Right cardiac atrium (tissue), 5 donors: ENCODE results near the gene LIF. TPM values are rescaled to one million over a fixed set of nuclear protein-coding genes. Genes with fewer than 3 reads are reported as not detected.
A peak's percentile ranks its signal among the peaks of the same experiment; 100 is the strongest.

Experiments used
- ATAC-seq, 2 donors: fragments of 200-7000 bp; cut with Tn5 transposase; one replicate each; pipeline versions ENCODE4 v1.8.0 to v1.9.1; 2020; ENCODE audit warnings: moderate library complexity in 2 of 2, mild to moderate bottlenecking in 1 of 2
- DNase-seq, 3 donors: peaks; one replicate each; pipeline ENCODE4 v3.0.0-alpha.2; 2020
- H3K27ac ChIP-seq: one replicate; pipeline ENCODE4 v1.5.1; 2013; ENCODE audit warnings: mild to moderate bottlenecking, low read length, control low read depth, moderate library complexity
- H3K27me3 ChIP-seq: one replicate; pipeline ENCODE4 v1.6.1; 2013; ENCODE audit not compliant: control insufficient read depth, insufficient read depth
- H3K4me1 ChIP-seq: one replicate; pipeline ENCODE4 v1.6.1; 2013; ENCODE audit warnings: low read length; ENCODE audit not compliant: control insufficient read depth, insufficient read depth
- H3K4me3 ChIP-seq: one replicate; pipeline ENCODE4 v1.5.1; 2013; ENCODE audit warnings: low read length, control low read depth
- H3K9me3 ChIP-seq: one replicate; pipeline ENCODE4 v1.6.1; 2013; ENCODE audit warnings: low read length; ENCODE audit not compliant: control insufficient read depth
- WGBS: extraction: QIAGEN DNeasy Blood & Tissue Kit; methylation state at CpG from one replicate; pipeline ENCODE4 v1.1.7; 2013; 5-methylcytosine and 5-hydroxymethylcytosine counted together
- intact Hi-C, 4 donors: fragments of 100-400 bp; cut with DNase I; formaldehyde crosslinking; loops; one replicate each; pipeline versions ENCODE4 v1.11.0 to v1.14.0; 2022 to 2023
- polyA plus RNA-seq: library from polyadenylated mRNA; stranded (reverse); fragments of 200-250 nt; gene quantifications from one replicate; pipeline ENCODE4 v1.2.3, GENCODE V29; 2013
- total RNA-seq, 4 donors: library from RNA; stranded (reverse); fragmentation: NEBNext Ultra II Directional; extraction: Animal tissue kit (Norgen Biotek cat#: 25700); gene quantifications; one replicate each; pipeline ENCODE4 v1.2.1, GENCODE V29; 2021
- donor health status: healthy with polysubstance abuse.
- donor health status: DM: no; HTN: yes; CAD: no.
- donor health status: DM: no; HTN: no; CAD: no.
- donor health status: DM: no; HTN: yes; CAD: no; lungs with severe emphysema.
- donor health status: DM: yes; HTN: yes; CAD: no.

The LIF gene
- total and polyA plus RNA-seq, 5 donors: 0.09 to 3.7 (median 0.54) TPM

DNA sequence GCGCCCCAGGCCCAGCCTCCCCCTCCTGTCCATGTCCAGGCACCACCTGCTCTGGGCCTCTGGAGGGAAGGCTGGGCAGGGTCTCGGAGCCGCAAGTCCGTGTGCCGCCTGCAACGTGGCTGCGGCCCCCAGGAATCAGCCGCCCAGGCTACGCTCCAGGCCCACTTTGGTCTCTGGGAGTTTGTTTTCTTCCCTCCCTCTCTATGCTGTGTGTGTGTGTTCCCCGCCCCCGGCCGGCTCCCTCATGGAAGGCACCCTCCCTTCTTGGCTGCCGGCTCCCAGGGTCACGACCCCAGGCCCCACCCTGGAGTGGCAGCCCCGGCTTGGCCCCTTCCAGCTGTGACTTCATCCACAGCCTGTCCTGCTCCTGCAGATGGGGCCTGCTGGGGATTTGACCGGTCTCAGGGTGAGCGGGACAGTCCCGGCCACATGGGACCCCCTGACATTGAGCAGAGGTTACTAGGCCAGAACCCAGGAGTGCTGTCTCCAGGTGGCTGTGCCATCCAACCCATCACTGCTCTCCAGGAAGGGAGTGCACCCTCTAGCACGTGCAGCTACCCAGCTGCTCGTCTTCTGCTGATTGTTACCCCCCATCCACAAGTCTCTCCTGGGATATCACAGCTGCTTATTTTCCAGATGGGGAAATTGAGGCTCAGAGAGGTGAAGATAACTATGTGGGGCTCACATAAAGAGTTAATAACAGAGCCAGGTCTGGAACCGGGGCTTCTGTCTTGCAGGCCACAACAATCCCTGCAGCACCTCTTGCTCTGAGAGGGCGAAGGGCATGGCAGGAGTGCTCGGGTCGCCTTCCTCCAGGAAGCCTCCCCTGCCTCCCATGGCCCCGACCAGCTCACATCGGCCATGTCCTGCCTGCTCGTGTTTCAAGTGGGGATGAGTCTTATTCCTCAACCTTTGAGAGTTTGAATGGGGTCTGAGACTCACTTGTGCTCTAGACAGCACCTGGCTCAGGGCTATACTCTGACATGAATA is 2.8 kb upstream of the LIF start:
- Histone ChIP-seq H3K9me3 (no peaks in the 10 kb centered on the region), H3K27me3 (no peaks in the 10 kb centered on the region), H3K4me3 (no peak overlapping the region), H3K27ac (no peak overlapping the region), H3K4me1 (no peaks in the 10 kb centered on the region)
- peak; percentile 83 to 90 (median 90) for DNase-seq
- intact Hi-C loops: loop anchor here in 1 of 4 donors (5.0 kb wide), 1 partner anchor 137 kb away; no protein-coding TSS in a partner anchor
- ATAC-seq: peak; percentile 56 to 58
- 54% methylated on average over 27 of the region's 27 CpGs for WGBS

DNA sequence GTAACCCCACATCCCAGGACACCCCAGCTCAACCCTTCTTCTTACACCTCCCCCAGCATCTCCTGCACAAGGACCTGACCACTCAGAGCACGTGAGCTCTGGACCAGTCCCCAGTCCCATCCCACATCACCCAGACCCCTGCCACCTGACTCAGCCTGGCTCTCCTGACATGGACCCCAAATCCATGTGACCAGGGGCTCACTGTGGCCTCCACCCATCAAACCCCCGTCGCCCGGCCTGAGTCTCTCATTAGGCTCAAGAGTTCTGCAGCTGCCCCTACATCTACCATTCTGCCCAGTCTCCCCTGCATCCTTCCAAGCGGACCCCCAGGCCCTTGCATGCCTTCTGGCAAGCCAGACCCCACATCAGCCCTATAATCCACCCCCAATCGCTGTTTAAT is 1.9 kb upstream of the LIF start:
- 67% methylated on average over 6 of the region's 6 CpGs for WGBS
- intact Hi-C loops: no loop called here
- no peak for ATAC-seq
- no peak for DNase-seq
- H3K9me3 ChIP-seq: no peaks in the 10 kb centered on the region
- H3K27me3 ChIP-seq: no peaks in the 10 kb centered on the region
- H3K4me1 ChIP-seq: no peaks in the 10 kb centered on the region
- H3K4me3 ChIP-seq: no peak overlapping the region
- no peak overlapping the region for H3K27ac ChIP-seq

DNA sequence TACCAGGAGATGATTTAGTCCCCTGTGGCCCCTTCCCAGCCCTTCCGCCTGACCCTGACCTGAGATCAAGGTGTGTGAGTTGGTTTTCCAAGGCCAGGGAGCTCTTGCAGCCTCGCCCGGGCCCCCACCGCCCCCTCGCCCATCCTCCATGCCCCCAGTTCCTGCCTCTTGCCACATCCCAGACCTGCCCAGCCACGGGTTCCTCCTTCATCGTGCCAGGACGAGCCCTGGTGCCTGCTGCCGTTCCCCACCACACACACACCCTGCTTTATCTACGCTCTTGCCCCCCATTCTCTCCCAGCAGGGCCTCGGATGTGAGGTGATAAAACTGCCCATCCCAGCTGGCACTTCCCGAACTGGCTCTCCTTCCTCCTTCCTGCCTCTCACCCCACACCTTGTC is 1.4 kb upstream of the LIF start:
- 74% methylated on average over 12 of the region's 12 CpGs for WGBS
- Histone ChIP-seq H3K27ac (no peak overlapping the region), H3K27me3 (no peaks in the 10 kb centered on the region), H3K9me3 (no peaks in the 10 kb centered on the region), H3K4me3 (no peak overlapping the region), H3K4me1 (no peaks in the 10 kb centered on the region)
- intact Hi-C loops: no loop called here
- no peak for DNase-seq
- no peak for ATAC-seq

GRCh38 chr22:30247561-30247960 is 1.0 kb upstream of the LIF start:
- Histone ChIP-seq H3K4me3 (no peak overlapping the region), H3K27ac (no peak overlapping the region), H3K4me1 (no peaks in the 10 kb centered on the region), H3K27me3 (no peaks in the 10 kb centered on the region), H3K9me3 (no peaks in the 10 kb centered on the region)
- intact Hi-C loops: no loop called here
- no peak for DNase-seq
- ATAC-seq: no peak
- WGBS: 87% methylated on average over 11 of the region's 11 CpGs

DNA sequence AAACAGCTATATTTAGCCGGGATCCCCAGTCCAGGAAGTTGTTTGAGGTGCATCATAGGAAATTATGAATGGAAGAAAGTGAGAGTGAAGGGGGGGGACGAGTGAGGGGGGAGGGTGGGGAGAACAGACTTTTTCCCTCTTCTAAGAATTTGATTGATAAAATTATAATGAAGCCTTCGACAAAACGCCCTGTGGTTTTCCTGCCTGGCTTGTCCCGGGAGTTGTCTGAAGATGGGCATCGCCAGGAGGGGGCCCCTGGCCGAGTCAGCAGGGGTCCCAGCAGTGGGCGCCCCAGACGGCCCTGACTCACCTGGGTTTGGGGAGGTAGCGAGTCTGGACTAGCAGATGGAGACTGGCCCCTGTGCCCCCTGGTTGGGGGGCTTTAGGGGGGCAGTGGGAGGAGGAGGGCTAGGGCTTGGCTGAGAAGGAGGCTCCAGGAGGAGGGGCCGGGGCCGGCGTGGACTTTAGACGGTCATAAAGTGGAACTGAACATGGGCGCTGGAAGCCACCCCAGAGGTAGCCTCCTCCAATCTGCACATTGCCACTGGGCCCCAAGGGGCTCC is 336 bp upstream of the LIF start:
- no peaks in the 10 kb centered on the region for H3K27me3 ChIP-seq
- H3K27ac ChIP-seq: no peak overlapping the region
- WGBS: 28% methylated on average over 15 of the region's 15 CpGs

DNA sequence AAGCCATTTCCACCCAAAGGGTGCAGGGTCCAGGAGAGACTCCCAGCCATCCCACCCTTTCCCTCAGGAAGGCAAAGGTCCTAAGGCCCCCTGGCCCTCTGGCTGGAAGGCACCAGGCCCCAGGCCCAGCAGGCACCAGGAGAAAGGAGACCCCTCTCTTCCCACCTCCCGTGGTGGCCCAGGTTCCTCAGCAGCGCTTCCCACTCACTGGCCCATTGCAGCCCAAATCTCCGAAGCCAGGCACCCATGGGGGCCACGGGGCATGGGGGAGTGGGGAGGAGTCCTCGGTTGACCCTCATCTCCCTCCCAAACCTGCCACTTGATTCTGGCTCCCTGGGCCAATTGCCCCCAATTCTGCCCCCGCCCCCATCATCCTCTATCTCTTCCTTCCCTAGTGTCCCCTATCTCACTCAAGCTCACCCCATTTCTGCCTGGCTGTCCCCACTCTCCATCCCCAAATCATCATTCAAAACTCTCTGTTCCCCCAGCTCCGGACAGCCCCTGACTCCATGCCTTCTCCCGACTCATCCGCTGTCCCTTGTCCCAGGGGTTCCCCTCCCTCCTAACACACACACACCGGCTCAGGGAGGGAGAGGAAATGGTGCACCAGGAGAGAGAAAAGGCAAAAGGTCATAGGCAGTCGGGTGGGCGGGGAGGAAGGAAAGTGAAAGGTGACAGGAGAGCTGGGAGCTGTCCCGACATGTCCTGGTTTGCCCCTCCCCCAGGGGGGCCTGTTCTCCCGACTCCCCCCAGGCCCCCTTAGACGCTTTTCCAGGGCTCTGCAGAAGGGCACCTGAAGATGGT is 1.2 kb downstream of the LIF start:
- Histone ChIP-seq H3K4me3 (peak overlapping the region; percentile 41), H3K9me3 (no peaks in the 10 kb centered on the region), H3K27me3 (no peaks in the 10 kb centered on the region), H3K4me1 (no peaks in the 10 kb centered on the region), H3K27ac (no peak overlapping the region)
- DNase-seq: no peak
- no peak for ATAC-seq
- 56% methylated on average over 15 of the region's 15 CpGs for WGBS
- intact Hi-C loops: no loop called here

More for the DNA sequence above, 336 bp upstream of the LIF start:
- peak overlapping the region; percentile 41 for H3K4me3 ChIP-seq
- H3K4me1 ChIP-seq: no peaks in the 10 kb centered on the region
- intact Hi-C loops: no loop called here
- ATAC-seq (no peak), DNase-seq (no peak)
- H3K9me3 ChIP-seq: no peaks in the 10 kb centered on the region

- intact Hi-C loops: no loop called here
- Histone ChIP-seq H3K4me3 (no peak overlapping the region), H3K9me3 (no peaks in the 10 kb centered on the region), H3K27me3 (no peaks in the 10 kb centered on the region), H3K4me1 (no peaks in the 10 kb centered on the region), H3K27ac (no peak overlapping the region)
- ATAC-seq (no peak), DNase-seq (no peak)
- WGBS: 94% methylated on average over 5 of the region's 5 CpGs
These were observed 1.9 kb downstream of the LIF start for GRCh38 chr22:30244641-30245040.

DNA sequence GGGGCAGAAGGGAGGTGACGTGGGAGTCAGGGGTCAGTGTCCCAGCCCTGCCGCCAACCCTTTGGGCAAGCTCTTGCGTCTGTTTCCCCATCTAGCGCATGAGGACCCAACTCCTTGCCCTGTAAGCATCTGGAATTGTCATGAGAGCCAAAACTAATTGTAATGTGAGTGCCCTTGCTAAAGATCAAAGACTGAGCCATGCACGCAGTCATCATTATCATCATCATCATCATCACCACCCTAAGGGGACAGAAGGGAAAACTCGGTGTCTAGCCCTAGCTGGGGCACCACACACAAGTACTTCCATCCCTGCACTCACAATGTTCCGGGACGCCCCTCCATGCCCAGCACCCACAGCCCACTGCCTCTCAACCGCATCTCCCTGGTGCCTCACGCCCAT is 2.5 kb downstream of the LIF start:
- intact Hi-C loops: no loop called here
- H3K27ac ChIP-seq: no peak overlapping the region
- H3K27me3 ChIP-seq: no peaks in the 10 kb centered on the region
- DNase-seq (no peak), ATAC-seq (no peak)
- H3K4me3 ChIP-seq: no peak overlapping the region
- H3K9me3 ChIP-seq: no peaks in the 10 kb centered on the region
- no peaks in the 10 kb centered on the region for H3K4me1 ChIP-seq
- WGBS: 96% methylated on average over 10 of the region's 10 CpGs

GRCh38 chr22:30243661-30244060 is 2.9 kb downstream of the LIF start:
- DNase-seq (no peak), ATAC-seq (no peak)
- no peak overlapping the region for H3K4me3 ChIP-seq
- 94% methylated on average over 22 of the region's 22 CpGs for WGBS
- no peaks in the 10 kb centered on the region for H3K4me1 ChIP-seq
- intact Hi-C loops: no loop called here
- no peak overlapping the region for H3K27ac ChIP-seq
- no peaks in the 10 kb centered on the region for H3K9me3 ChIP-seq
- H3K27me3 ChIP-seq: no peaks in the 10 kb centered on the region

DNA sequence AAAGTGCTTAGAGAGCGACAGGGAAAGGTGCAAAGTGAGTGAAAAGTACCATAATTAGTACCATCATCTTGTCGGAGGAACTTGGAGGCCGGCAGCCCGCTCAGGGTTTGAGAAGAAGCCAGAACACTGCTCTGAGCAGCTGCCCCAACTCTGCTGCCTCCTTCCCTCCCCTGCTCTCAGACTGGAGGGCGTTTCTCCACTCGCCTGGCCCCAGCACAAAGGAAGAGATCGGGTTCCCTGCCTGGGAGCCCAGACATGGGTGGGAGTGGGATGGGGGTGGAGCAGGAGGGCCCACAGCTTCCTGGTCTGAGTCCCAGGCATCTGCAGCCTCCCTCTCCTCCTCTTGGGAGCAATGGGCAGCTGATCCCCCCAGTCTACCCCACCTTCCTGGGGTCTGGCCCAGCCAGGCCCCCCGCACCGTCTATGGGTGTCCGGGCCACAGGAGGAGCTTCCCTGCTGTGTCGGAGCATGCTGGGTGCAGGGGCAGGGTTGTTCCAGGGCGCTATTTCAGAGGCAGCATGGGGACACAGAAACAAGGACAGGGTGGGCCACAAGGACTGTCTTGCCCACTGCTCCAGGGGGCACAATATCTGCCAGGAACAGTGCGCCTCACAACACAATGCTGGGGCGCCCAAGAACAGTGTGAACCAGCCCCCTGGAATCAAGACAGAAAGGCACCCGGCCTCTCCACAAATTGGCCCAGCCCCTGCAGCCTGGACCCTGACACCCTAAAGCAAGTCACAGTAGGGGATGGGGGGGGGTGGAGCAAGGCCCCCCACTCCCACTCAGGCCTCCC is 4.8 kb downstream of the LIF start:
- no peaks in the 10 kb centered on the region for H3K9me3 ChIP-seq
- intact Hi-C loops: no loop called here
- ATAC-seq: no peak
- no peak overlapping the region for H3K27ac ChIP-seq
- no peak overlapping the region for H3K4me3 ChIP-seq
- no peaks in the 10 kb centered on the region for H3K27me3 ChIP-seq
- H3K4me1 ChIP-seq: no peaks in the 10 kb centered on the region
- 68% methylated on average over 15 of the region's 15 CpGs for WGBS
- DNase-seq: no peak
